GM03348 (cell line): ENCODE measurements around the gene ZNF638.

Source experiments
- DNase-seq: peaks from one replicate; pipeline ENCODE4 v3.0.0; 2012; ENCODE audit warnings: low spot score

ZNF638 gene

DNA sequence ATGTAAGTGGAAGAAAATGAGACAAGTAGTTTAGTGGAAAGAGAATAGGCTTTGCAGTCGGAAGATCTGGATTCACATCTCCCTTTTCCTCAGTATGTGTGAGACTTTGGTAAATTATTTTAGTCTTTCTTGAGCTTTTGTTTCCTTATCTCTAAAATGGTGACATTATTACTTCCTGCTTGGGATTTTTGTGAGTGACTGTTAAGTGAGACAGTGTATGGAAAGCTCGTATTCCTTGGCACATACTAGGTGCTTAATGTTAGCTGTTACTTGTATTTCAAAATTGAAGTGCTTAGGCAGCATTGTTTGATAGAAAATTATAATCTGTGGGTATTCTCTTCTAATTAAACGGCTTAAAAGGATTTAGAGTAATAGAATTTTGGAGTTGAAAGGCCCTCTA lies 2.0 kb downstream of the ZNF638 start:
- DNase-seq: no peak

DNA sequence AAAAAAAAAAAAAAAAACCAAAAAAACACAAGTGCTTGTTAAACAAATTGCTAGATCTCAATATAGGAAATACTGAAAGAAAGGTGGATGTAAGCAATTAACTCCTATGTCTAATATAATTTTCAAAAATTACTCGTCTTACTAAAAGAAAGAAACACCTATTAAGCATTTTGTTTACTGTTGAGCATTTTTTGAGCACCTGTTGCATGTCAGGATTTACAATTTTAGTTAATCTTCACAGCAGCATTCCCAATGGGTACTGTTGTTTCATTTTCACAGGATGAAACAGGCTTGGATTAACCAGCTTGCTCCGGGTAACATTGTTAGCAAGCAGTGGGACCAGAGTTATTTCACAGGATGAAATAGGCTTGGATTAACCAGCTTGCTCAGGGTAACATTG lies 4.8 kb downstream of the ZNF638 start:
- DNase-seq: no peak

DNA sequence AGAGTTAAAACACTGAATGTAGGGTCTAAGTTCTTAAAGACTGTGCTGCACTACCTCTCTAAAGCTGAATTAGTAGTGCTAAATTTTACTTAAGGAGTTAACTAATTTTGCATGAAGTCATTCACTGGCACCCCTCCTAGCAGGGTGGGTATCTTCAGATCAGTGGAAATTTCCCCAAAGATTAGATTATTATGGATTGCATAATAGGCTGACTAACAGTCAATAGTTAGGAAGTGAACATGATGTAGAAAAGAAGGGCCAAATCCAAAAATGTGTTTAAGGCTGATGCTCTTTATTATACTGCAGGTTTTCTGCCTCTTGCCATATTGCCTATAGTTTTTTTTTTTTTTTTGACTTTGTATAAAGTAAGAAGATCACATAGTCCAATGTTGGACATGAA lies 5.2 kb downstream of the ZNF638 start:
- DNase-seq: peak; percentile 75

DNA sequence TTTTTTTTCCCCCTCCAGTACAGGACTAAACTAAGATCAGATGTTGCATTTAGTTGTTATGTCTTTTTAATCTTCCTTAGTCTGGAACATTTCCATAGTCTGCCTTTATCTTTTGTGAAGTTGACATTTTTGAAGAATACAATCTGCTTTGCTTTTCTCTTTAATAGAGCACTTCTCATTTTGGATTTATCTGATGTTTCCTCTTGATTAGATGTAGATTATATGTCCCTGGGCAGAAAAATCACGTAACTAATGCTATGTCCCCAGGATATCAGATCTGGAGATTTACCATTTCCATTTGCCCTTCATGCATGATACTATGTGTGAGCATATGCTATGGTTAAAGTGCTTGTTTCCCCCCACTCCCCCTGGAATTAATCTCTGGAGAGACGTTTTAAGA lies 6.2 kb downstream of the ZNF638 start:
- no peak for DNase-seq

DNA sequence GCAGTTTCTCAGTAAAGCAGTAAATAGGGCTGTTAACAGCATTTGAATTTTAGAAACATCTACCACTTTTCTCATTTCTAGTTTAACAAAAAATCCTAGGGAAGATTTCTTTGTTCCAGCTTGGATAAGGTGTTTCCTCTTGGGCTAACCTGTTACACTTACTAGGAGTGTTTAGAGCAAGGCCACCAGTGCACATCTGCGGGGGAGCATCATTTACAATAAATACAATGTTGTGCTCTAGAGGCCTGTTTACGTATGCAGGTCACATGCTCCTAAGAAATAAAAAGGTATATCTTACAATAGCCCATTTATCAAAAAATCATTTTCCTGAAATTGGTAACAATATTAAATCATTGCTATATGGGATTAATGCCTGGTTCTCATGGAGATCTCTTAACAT lies 8.1 kb downstream of the ZNF638 start:
- DNase-seq: no peak

DNA sequence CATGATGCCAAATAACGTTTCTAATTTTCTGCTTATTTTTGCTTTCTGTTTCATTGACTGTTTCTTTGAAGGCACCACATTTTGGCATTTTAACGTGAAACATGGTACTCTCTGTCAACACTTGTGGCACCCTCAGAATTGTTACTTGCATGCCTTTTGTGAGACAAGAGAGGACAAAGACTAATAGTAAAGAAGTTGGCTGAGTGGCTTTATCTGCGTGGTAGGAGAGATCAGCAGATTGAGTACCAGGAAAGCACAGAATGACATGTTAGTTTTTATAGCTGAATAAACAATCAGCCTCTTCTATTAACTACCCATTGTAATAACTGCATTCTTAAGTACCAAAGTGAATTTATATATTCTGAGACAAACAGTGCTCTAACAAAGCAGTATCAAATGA lies 8.6 kb downstream of the ZNF638 start:
- no peak for DNase-seq

DNA sequence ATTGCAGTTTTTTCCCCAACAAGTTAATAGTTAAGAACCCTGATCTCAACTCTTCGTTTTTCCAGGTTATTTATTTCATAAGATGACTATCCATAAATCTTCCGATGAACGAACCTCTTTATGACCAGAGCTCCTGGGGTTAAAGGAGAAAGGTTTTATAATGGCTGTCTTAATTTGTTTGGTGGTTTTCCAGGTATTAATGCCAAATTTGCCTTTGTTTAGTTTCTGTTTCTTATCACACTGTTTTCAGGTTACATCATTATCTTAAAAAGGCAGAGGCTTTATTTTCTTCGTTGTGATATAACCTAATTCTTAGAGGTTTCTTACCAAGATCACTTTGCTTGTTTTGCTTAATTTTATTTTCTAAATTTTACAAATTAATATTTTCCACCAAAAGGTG lies 10.1 kb downstream of the ZNF638 start:
- no peak for DNase-seq

DNA sequence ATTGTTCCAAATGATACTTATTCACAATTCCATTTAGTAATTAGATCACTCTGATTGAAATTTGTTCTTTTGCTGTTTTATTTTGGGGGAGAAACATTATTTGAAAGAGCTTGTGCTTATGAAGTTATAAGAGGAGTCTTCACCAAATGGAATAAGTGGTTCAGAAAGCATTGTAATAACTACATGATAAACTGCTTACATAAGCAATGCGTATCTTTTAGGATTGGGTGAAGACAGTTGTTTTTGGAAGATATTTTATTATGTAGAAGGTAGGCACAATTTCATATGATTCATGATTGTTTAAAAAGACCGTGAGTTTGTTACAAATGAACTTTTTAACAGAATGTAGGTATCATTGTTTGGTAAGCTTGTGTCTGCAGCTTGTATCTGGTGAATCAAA lies 14.5 kb downstream of the ZNF638 start:
- no peak for DNase-seq

DNA sequence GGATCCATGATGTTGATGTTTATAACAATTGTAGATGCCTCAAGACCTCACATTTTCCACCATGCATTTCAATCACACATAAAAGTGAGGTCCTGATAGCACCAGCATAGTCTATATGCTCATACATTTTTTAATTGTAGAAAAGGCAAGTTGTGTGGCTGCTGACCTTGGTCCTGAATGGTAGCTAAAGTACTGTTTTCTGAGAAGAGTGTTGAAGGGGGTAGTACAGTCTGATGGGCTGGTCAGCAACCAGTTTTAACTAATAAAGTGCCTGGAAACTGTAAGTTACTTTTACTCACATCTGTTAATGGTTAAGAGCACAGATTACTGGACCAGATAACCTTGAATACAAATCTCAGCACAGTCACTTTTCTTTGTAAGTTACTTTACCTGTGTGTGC lies 15.9 kb downstream of the ZNF638 start:
- DNase-seq: peak; percentile 13

DNA sequence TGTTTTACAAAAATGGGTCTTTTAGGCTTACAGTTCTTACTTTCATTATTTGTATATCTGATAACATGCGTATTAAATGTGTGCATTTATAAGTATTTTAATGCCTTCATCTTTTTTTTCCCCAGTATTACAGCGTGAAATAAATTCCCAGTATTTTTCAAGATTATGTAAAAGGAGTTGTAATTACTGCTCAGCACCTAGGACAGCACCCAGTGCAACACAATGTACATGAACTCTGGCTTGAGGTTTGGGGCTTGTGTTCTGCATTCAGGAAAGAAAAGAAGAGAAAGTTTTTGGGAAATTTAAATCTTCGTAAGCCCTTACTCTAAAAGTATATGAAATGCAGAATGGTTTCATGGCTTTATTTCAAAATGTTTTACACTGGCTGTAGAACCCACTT lies 16.7 kb downstream of the ZNF638 start:
- DNase-seq: peak; percentile 18

DNA sequence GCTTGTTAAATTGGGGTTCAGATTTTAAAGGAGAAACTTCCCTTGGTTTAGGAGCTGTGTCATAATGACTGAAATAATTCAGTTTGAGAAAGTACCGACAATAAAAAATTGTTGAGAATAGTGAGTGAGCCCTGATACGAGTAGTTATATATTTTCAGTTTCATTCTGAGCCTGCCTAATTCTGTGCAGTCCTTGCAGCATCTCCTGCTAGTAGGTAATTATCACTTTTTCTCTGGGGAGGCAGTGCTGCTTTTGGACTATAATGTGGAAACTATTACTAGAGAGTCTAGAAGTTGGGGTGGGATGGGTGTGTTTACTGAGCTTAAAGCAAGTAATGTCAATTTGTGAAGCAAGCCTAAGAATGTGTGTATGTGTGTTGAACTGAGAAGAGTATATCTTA lies 21.7 kb downstream of the ZNF638 start:
- DNase-seq: no peak

DNA sequence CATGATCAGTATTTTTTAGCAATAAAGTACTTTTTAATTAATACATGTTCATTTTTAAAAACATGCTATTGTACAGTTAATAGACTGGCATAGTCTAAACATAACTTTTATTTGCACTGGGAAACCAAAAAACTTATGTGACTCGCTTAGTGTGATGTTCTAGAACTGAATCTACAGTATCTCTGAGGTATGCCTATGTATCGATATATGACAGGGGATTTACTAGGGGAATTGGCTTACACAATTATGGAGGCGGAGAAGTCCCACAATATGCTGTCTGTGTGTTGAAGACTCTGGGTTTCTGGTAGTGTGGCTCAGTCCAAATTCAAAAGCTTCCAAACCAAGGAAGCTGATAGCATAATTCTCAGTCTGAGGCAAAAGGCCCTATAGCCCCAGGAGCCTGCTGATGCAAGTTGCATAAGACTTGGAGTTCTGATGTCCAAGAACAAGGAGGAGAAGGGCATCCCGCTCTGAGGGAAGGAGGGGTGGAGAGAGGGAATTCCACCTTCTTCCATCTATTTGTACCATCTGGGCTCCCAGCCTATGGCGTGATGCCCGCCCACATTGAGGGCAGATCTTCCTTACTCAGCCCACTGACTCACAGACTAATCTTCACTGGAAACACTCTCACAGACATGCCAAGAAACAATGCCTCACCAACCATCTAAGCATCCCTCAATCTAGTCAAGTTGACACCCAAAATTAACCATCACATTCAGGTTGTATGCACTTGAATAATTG lies 27.5 kb downstream of the ZNF638 start:
- DNase-seq: peak; percentile 17

DNA sequence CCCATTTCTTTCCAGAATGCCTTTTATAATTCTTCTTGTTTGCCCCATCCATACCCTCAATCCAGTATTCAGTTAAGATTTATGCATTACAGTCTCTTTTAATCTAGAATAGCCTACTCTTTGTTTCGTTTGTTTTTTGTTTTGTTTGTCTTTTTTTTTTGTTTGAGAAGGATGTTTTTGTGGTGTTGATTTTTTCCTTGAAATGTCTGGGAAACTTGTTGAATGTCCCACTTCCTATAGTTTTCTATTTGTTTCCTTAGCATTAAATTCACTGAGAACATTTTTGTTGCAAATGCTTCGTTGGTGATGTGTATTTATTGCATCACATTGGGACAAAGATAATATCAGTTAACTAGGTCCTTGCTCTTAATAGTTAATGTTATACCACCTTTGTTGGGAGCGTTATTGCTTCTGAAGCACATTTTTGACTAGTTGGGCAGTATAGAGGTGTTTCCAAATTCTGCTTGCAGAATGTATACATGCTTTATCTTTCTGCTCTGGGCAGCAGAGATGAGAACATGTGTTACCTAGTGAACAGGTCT lies 28.9 kb downstream of the ZNF638 start:
- DNase-seq: no peak

DNA sequence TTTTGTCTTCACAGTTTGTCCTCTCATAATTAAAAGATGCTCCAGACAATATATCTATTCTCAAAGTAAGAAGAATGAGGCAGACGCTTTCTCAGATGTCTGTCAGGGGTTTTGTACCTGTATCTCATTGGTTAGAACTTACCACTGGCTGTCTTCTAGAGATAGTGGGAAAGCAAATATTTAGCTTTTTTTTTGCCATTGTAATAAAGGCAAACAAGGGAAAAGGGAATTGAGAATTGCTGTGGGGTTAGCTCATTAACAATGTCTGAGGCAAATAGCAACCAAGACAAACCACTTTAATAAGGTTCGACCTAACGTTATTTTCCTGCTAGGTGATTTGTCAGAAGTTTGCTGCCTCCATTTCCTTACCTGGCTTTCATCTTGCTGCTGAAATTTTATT lies 30.0 kb downstream of the ZNF638 start:
- no peak for DNase-seq

DNA sequence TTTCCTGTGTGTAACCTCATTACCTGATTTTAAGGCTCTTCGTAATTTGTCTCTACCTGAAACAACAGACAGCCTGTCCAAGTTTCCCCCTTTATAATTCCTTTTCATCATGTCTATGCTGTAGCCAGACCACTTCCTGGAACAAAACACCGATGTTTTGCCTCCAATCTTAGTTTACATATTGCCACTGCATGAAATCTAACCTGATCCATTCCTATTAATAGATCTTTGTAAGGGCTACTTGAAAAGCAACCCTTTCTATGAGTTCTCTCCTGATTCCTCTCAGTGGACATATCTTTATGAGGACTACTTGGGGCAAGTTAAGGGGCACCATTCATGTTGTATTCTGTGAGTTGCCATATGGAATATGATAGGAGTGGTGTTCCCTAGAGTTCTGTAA lies 30.9 kb downstream of the ZNF638 start:
- DNase-seq: no peak

DNA sequence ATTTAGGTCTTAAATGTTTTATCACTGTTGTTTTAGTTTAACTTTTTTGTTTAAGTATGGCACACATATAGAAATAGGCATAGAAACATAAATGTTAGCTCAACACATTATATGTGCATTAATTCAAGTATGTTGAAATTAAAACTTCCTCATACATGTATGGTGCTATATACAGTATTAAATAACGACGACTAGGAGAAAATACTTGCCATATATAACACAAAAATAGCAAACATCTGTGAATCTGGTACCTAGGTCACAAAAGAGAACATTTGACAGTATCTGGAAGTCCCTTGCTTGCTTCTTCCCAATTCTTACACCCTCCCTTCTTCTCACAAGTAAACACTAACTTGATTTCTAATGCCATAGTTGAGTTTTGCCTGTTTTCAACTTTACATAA lies 38.4 kb downstream of the ZNF638 start:
- DNase-seq: no peak

DNA sequence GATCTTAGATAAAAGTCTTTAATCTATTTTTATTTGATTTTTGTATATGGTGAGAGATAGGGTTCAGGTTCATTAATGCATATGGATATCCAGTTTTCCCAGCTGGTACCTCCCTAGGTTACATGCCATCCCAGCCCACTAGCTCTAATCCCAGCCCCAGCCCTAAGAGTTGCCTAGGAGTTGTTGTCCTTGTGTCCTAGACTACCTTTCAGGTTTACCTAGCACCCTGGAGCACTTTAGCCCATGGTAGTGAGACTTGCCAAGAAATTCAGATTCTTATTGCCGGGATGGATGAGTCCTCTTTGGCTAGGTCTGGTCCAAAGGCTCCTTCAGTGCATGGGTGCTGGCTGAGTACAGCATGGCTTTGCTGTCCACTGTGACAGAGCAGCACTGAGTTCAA lies 40.5 kb downstream of the ZNF638 start:
- no peak for DNase-seq

DNA sequence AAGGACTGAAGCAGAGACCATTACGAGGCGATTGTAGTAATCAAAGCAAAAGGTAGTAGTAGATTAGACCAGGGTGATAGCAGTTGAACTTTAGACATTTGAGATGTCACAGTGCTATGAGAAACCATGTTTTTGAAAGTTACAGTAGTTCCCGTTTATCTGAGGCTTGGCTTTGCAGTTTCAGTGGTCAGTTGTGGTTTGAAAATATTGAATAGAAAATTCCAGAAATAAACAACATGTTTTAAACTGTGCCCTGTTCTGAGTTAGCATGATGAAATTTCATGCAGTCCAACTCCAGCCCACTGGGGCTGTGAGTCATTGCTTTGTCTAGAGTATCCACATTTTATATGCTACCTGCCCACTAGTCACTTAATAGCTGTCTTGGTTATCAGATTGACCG lies 47.5 kb downstream of the ZNF638 start:
- DNase-seq: peak; percentile 57

DNA sequence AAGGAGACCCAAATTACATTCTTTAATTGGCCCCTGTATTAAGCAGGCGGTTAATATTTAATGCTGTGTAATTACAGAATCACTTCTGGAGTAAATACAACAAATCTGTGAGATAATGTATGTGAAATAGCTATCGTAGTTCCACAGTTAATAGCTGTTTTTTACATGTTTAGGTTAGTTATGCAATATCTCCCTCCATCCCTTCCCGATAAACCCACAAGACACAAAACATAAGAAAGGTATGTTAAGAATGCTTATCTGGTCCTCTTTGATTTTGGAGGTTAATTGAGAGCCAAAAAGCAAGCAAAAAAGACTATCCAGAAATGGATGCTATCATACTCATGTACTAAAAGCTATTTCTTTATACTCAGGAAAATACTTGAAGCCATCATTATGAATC lies 49.1 kb downstream of the ZNF638 start:
- DNase-seq: no peak

DNA sequence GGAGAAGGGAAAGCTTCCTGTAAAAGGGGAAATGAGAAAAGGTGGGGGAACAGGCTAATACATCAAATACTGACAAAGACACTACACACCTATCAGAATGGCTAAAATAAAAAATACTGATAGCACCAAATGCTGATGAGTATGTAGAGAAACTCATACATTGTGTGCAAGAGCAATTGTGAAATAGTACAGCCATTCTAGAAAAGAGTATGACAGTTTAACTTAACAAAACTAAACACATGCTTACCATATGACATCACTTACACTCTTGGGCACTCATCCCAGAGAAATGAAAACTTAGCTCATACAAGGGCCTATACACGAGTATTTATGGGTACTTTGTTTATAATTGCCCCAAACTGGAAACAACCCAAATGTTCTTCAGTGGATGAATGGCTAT lies 53.4 kb downstream of the ZNF638 start:
- peak; percentile 40 for DNase-seq

DNA sequence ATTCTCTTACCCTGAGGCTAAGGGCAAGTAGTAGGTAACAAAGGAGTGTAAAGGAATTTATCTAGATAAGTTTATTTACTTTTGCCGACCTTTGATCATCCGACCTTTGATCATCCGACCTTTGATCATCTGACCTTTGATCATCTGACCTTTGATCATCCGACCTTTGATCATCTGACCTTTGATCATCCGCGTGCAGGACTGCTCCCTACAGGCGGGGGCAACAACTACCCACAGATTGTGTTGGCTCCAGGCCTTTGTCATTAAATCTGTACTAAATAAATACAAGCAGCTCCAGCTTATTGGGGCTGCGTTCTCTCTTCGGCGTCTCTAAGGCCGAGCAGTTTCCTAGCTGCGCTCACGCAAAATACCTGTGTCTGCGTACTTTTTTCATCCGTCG lies 56.6 kb downstream of the ZNF638 start:
- DNase-seq: no peak

DNA sequence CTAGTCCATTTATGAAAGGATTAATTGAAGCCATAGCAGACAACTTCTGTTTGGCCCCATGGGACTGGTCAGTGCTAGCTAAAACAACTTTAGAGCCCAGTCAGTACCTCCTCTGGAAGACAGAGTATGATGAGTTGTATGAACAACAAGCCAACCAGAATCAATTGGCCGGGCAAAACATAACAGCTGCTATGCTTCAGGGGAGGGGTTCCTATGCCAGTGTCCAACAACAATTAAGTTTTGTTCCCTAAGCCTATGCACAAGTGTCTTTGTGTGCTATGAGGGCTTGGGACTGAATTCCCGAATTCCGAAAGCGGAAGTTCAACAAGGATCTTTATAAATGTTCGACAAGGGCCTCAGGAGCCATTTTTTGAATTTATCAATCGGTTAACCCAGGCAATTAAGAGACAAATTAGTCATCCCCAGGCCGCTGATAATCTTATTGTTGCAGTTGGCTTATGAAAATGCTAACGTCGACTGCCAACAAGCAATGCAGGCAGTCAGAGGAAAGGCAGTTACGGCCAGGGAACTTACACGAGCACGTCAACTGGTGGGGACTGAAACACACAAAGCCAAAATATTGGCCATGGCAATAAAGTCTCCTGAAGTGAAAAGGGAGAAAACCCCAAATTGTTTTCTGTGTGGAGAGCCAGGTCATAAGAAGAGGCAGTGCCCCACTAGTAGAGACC lies 57.9 kb downstream of the ZNF638 start:
- no peak for DNase-seq

DNA sequence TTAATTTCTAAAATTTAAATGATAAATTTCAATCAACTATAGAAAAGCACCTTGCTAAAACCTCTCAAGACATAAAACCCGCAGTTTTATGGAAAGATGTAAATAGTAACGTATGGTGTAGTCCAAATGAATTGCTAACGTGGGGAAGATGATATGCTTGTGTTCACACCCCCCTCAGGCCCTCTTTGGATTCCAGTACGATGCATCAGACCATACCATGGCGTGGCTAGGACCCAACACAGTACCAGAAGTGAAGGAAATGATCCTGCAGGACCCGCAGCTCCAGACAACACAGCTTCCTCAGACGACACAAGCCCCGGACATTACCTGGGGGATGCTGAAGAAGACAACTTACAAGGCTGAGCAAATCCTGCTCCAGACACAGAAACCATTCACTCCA lies 61.6 kb downstream of the ZNF638 start:
- DNase-seq: no peak

DNA sequence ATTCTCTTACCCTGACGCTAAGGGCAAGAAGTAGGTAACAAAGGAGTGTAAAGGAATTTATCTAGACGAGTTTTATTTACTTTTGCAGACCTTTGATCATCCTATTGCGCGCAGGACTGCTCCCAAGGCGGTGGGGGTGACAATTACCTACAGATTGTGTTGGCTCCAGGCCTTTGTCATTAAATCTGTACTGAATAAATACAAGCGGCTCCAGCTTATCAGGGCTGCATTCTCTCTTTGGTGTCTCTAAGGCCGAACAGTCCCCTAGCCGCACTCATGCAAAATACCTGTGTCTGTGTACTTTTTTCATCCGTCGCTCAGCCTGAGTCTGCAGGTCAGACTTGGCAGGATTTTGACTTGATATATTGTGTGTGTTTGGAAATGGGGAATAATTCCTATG lies 63.9 kb downstream of the ZNF638 start:
- DNase-seq: no peak
